ENCODE measurements around the gene ALDH3A1.

- TF ChIP-seq CTCF (IDR thresholded peaks at IDR 0.05; ENCODE audit: low read depth, low read length, poor library complexity, severe bottlenecking) (no peak), EZH2phosphoT487 (IDR thresholded peaks at IDR 0.05; ENCODE audit: borderline replicate concordance, low read length) (no peak)
Observed at GRCh38 chr17:19733953-19734526, 14.1 kb downstream of the ALDH3A1 start.
